HCT116 (cell line): ENCODE results near the gene IGF2.

Experiments
- CTCF ChIP-seq, 3 experiments: fragments of 200-600 bp in 1 of 3; sonication (generic) in 1 of 3; IDR thresholded peaks in 2 of 3; conservative IDR thresholded peaks in 1 of 3; 2 replicates each; pipeline ENCODE4 v1.5.1; 2012 to 2017; ENCODE audit warnings: low read depth in 2 of 3, low read length in 2 of 3, antibody characterized with exemption in 1 of 3, borderline replicate concordance in 1 of 3, control low read depth in 1 of 3, mild to moderate bottlenecking in 1 of 3, mixed read lengths in 1 of 3, mixed run types in 1 of 3, moderate library complexity in 1 of 3; ENCODE audit not compliant: insufficient read depth in 1 of 3
- EZH2 ChIP-seq: fragments of 200-600 bp; sonication (generic); IDR thresholded peaks from 2 replicates; pipeline ENCODE4 v1.6.1; 2017; ENCODE audit warnings: antibody characterized with exemption, mixed run types
- POLR2A ChIP-seq: IDR thresholded peaks from 2 replicates; pipeline ENCODE4 v1.7.0; 2011; ENCODE audit warnings: borderline replicate concordance; ENCODE audit not compliant: insufficient read depth, insufficient read length; ENCODE audit errors: extremely low read depth
- REST ChIP-seq: IDR thresholded peaks from 2 replicates; pipeline ENCODE4 v1.6.1; 2012; ENCODE audit warnings: low read depth

- TF ChIP-seq POLR2A, result no peak
- TF ChIP-seq CTCF (IDR thresholded peaks at IDR 0.05 in 2 of 3, conservative IDR thresholded peaks at IDR 0.05 in 1 of 3; ENCODE audit: borderline replicate concordance in 1 of 3, insufficient read depth in 1 of 3, low read depth in 2 of 3, low read length in 2 of 3), result no peak
- no peak for TF ChIP-seq REST
- TF ChIP-seq EZH2, result no peak
Measured at GRCh38 chr11:2154889-2155288, 15.7 kb upstream of the IGF2 start.
